Cardiac fibroblast (primary cell): ENCODE results near the gene CD48.

Experiments used
- DNase-seq, 2 donors: peaks; one replicate each; pipeline versions ENCODE4 v3.0.0 to v3.0.0-alpha.2; 2010; ENCODE audit warnings: low read depth in 2 of 2
- H3K4me3 ChIP-seq, 2 donors: replicated peaks in 1 of 2; 1 replicate in 1 of 2; 2 replicates in 1 of 2; pipeline ENCODE4 v1.5.1; 2011; ENCODE audit warnings: low read depth in 2 of 2, low read length in 2 of 2, mild to moderate bottlenecking in 2 of 2, moderate library complexity in 1 of 2
- TF ChIP-seq, protein P1 (sequence below): IDR thresholded peaks from one replicate; pipeline ENCODE4 v1.5.1; 2011; ENCODE audit warnings: low read depth, mild to moderate bottlenecking, low read length, inconsistent platforms

Gene CD48

DNA sequence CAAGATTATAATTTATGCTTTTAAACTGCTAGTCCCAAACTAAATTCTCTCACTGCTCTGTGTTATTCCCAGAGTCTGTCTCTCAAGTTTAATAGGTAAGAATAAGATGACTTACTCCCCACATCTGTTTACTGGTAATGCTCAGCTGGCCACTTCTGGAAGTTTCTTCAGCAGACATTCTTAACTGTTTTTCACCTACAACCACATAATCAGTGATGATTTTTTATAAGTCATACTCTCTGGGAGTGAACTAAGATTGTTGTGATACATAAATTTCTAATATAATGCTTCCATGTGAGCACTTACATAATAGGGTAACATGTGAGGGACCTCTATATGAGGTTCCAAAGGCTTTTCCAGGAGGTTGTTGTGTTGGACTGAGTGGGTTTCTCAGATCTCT, 36.1 kb upstream of the CD48 start:
- TF ChIP-seq, protein P1, sequence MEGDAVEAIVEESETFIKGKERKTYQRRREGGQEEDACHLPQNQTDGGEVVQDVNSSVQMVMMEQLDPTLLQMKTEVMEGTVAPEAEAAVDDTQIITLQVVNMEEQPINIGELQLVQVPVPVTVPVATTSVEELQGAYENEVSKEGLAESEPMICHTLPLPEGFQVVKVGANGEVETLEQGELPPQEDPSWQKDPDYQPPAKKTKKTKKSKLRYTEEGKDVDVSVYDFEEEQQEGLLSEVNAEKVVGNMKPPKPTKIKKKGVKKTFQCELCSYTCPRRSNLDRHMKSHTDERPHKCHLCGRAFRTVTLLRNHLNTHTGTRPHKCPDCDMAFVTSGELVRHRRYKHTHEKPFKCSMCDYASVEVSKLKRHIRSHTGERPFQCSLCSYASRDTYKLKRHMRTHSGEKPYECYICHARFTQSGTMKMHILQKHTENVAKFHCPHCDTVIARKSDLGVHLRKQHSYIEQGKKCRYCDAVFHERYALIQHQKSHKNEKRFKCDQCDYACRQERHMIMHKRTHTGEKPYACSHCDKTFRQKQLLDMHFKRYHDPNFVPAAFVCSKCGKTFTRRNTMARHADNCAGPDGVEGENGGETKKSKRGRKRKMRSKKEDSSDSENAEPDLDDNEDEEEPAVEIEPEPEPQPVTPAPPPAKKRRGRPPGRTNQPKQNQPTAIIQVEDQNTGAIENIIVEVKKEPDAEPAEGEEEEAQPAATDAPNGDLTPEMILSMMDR: no peak
- H3K4me3 ChIP-seq: no peak overlapping the region
- DNase-seq: no peak

DNA sequence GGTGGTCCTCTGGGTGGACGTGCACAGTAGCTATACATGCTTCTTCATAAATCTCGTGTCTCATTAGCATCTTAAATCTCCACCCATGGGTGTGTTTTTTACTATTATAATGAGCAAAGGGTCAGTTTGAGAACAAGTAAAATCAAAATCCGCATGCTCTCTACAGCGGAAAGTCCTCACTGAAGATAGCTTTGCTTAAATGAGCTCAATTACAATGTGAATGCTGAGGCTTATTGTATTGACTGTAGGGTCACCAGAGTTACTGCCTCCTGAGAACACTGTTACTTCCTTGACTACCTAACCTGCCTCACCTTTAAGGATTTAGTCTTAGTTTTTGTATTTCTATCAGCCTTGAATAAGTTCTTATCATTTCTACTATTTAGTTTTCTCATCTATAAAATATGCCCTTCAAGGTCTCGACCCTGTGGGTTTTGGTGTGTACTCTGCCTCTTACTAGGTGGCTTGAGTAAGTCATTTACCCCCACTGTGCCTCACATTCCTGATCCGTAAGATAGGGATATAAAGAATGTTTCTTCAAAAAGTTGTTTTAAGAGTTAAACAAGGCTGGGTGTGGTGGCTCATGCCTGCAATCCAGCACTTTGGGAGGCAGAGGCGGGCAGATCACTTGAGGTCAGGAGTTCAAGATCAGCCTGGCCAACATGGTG, 35.3 kb upstream of the CD48 start:
- TF ChIP-seq, protein P1: no peak
- no peak overlapping the region for H3K4me3 ChIP-seq
- DNase-seq: no peak

DNA sequence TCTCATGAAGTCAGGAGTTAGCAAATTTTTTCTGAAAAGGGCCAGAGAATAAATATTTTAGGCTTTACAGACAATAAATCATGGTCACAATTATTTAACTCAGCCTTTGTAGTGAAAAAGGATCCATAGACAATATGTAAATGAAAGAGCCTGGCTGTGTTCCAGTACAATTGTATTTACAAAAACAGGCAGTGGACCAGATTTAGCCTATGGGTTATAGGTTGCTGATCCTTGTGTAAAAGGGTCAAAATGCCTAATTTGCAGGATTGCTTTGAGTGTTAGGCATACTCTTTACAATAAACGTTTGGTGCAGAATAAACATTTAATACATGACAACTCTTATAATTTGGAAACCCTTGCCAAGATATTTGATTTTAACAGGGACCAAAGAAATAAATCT, 33.9 kb upstream of the CD48 start:
- DNase-seq: no peak
- H3K4me3 ChIP-seq: no peak overlapping the region
- TF ChIP-seq, protein P1: no peak

DNA sequence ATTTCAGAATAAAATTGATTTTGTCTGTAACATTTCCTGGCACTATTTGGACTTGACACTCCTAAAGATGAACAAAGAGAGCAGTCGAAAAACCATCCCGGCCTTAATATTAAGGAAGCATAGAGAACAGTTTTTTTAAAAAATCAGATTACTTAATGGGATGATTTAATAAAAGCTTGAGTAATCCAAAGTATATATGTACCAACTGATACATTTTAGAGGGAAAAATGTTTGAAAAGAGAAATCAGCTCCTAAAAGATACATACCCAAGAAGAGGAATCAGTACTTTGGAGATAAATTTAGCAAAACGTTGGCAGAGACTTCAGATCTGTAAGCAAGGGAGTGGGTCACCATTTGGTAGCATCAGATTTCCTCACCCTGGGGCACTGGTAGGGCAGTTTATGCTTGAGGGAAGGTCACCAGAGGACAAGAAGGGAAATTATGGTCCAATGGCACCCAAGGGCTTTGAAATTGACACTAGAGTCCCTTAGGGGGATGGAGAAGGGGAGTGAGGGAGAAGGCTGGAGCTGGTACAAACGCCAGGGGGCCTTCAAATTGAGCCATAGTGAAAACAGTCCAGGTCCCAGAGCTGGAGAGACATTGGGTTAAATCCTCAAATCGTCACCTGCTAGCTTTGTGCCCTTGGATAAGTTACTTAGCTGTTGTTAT, 33.4 kb upstream of the CD48 start:
- H3K4me3 ChIP-seq: no peak overlapping the region
- TF ChIP-seq, protein P1: no peak
- DNase-seq: no peak

DNA sequence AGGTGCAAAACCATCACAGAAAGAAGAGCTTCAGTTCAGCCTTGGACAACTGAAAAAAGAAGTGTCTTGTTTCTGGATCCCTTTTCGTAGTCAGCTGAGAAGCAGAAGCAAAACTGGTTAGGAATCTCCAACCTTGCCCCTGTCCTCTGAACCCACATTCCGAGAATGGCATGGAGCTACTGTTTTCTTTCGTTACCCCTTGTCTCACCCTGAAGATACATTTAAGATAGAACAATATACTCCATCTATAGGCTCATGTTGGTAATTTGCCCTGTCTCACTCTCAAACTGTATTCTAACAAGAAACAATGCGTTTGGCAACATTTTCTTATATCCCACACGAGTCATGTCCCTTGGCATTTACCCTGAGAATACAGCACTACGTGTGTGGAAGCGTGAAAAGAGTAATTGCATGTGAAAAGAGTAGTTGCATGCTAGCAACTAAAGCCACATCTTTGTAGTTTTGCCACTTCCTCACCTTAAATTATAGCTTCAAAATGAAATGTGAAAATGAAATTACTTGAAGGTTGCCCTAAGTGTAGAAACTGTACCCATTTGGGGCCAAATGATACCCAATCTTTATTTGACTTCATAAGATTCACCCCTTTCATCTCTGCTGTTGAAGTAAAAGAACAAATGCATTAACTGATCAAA, 32.7 kb upstream of the CD48 start:
- no peak for DNase-seq
- H3K4me3 ChIP-seq: no peak overlapping the region
- TF ChIP-seq, protein P1: no peak

DNA sequence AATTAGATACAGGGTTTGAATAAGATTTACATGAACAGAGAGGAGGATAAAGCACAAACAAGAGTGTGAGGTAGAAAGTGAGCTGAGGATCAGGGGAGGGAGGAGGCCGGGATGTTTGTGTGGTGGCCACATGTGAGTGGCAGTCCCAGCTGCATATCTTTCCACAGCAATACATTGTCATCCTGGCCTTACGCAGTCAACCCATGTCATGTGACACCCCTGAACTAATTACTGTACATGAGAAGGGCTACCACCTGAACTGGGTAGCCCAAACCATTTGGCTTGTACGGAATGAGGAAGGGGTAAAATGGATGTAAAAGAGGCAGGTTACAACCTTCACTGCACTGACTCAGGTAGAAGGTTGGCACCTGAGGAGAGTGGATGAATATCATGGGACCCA, 31.6 kb upstream of the CD48 start:
- DNase-seq: no peak
- TF ChIP-seq, protein P1: no peak
- H3K4me3 ChIP-seq: no peak overlapping the region
